HEK293 (cell line): Measurements from ENCODE around the gene FDXR.
A peak's percentile ranks its signal among the peaks of the same experiment; 100 is the strongest.

ENCODE experiments used
- CTCF ChIA-PET: fragments of 350-600 bp; formaldehyde crosslinking; extraction: SDS; loops from one replicate; lab custom pipeline; 2021; ENCODE audit warnings: antibody characterized with exemption; lab: Yijun Ruan, JAX
- POLR2A ChIA-PET: fragments of 300-600 bp; formaldehyde crosslinking; extraction: SDS; loops from one replicate; lab custom pipeline; 2020; ENCODE audit warnings: antibody characterized with exemption, inconsistent platforms; lab: Yijun Ruan, JAX
- H3K27ac ChIP-seq: fragments of 200-500 bp; sonication (Bioruptor generic); 2 replicates; pipeline ENCODE4 v1.5.1; 2014; ENCODE audit warnings: low read depth, low read length, control low read depth, inconsistent platforms; ENCODE audit errors: extremely low read depth
- H3K36me3 ChIP-seq, 2 experiments: fragments of 200-500 bp in 1 of 2; sonication (Bioruptor generic) in 1 of 2; 1 replicate in 1 of 2; 2 replicates in 1 of 2; pipeline ENCODE4 v1.5.1; 2014 to 2017; ENCODE audit warnings: inconsistent platforms in 2 of 2, low read length in 2 of 2; ENCODE audit not compliant: control insufficient read depth in 2 of 2, insufficient read depth in 1 of 2
- H3K4me1 ChIP-seq: fragments of 200-500 bp; sonication (Bioruptor generic); 2 replicates; pipeline ENCODE4 v1.5.1; 2014; ENCODE audit warnings: mild to moderate bottlenecking, low read length, inconsistent platforms; ENCODE audit not compliant: control insufficient read depth, insufficient read depth
- H3K4me3 ChIP-seq: 2 replicates; pipeline ENCODE4 v1.5.1; 2011; ENCODE audit warnings: low read depth, mild to moderate bottlenecking, control low read depth, low read length, moderate library complexity
- H3K9me3 ChIP-seq: fragments of 200-500 bp; sonication (Bioruptor generic); 2 replicates; pipeline ENCODE4 v1.5.1; 2014; ENCODE audit warnings: low read depth, low read length, inconsistent platforms; ENCODE audit not compliant: control insufficient read depth, insufficient read depth
- FEZF1 ChIP-seq: fragments of 450-650 bp; formaldehyde crosslinking; IDR thresholded peaks from 2 replicates; pipeline ENCODE4 v1.5.1; 2016; ENCODE audit warnings: missing biosample characterization, missing genetic modification characterization
- GLIS1 ChIP-seq: fragments of 450-650 bp; formaldehyde crosslinking; IDR thresholded peaks from 2 replicates; pipeline ENCODE4 v1.5.1; 2016; ENCODE audit warnings: missing biosample characterization, missing genetic modification characterization
- HIC1 ChIP-seq: fragments of 450-650 bp; formaldehyde crosslinking; IDR thresholded peaks from 2 replicates; pipeline ENCODE4 v1.5.1; 2016; ENCODE audit warnings: missing biosample characterization, missing genetic modification characterization
- KLF10 ChIP-seq: fragments of 450-650 bp; IDR thresholded peaks from 2 replicates; pipeline ENCODE4 v1.5.1; 2018; ENCODE audit warnings: missing biosample characterization, mild to moderate bottlenecking, missing genetic modification characterization
- KLF8 ChIP-seq: fragments of 450-650 bp; formaldehyde crosslinking; IDR thresholded peaks from 2 replicates; pipeline ENCODE4 v1.5.1; 2016; ENCODE audit warnings: missing biosample characterization, missing genetic modification characterization
- KLF9 ChIP-seq: fragments of 450-650 bp; formaldehyde crosslinking; IDR thresholded peaks from 2 replicates; pipeline ENCODE4 v1.5.1; 2016; ENCODE audit warnings: missing biosample characterization, missing genetic modification characterization, low read depth
- REST ChIP-seq: fragments of 450-650 bp; formaldehyde crosslinking; IDR thresholded peaks from 2 replicates; pipeline ENCODE4 v1.5.1; 2016; ENCODE audit warnings: missing biosample characterization, missing genetic modification characterization
- SP2 ChIP-seq: fragments of 450-650 bp; formaldehyde crosslinking; IDR thresholded peaks from 2 replicates; pipeline ENCODE4 v1.5.1; 2016; ENCODE audit warnings: missing biosample characterization, missing genetic modification characterization
- SP3 ChIP-seq: fragments of 450-650 bp; formaldehyde crosslinking; IDR thresholded peaks from 2 replicates; pipeline ENCODE4 v1.5.1; 2016; ENCODE audit warnings: missing biosample characterization, missing genetic modification characterization
- WT1 ChIP-seq: fragments of 450-650 bp; formaldehyde crosslinking; IDR thresholded peaks from 2 replicates; pipeline ENCODE4 v1.5.1; 2016; ENCODE audit warnings: missing biosample characterization, missing genetic modification characterization
- ZBTB1 ChIP-seq: fragments of 450-650 bp; formaldehyde crosslinking; IDR thresholded peaks from 2 replicates; pipeline ENCODE4 v1.5.1; 2016; ENCODE audit warnings: missing biosample characterization, missing genetic modification characterization
- ZBTB20 ChIP-seq: fragments of 450-650 bp; formaldehyde crosslinking; IDR thresholded peaks from 2 replicates; pipeline ENCODE4 v1.5.1; 2016; ENCODE audit warnings: missing biosample characterization, missing genetic modification characterization
- ZBTB21 ChIP-seq: fragments of 450-650 bp; formaldehyde crosslinking; IDR thresholded peaks from 2 replicates; pipeline ENCODE4 v1.5.1; 2017; ENCODE audit warnings: missing biosample characterization, missing genetic modification characterization
- ZBTB48 ChIP-seq: fragments of 450-650 bp; formaldehyde crosslinking; IDR thresholded peaks from 2 replicates; pipeline ENCODE4 v1.5.1; 2016; ENCODE audit warnings: missing biosample characterization, missing genetic modification characterization
- ZBTB7A ChIP-seq: fragments of 450-650 bp; formaldehyde crosslinking; IDR thresholded peaks from 2 replicates; pipeline ENCODE4 v1.5.1; 2016; ENCODE audit warnings: low read depth, missing biosample characterization, missing genetic modification characterization
- ZNF132 ChIP-seq: fragments of 450-650 bp; formaldehyde crosslinking; IDR thresholded peaks from 2 replicates; pipeline ENCODE4 v1.5.1; 2017; ENCODE audit warnings: missing biosample characterization, missing genetic modification characterization, borderline replicate concordance
- ZNF140 ChIP-seq: fragments of 450-650 bp; formaldehyde crosslinking; IDR thresholded peaks from 2 replicates; pipeline ENCODE4 v1.5.1; 2016; ENCODE audit warnings: missing biosample characterization, missing genetic modification characterization
- ZNF24 ChIP-seq: fragments of 450-650 bp; formaldehyde crosslinking; IDR thresholded peaks from 2 replicates; pipeline ENCODE4 v1.5.1; 2016; ENCODE audit warnings: missing biosample characterization, missing genetic modification characterization
- ZNF335 ChIP-seq: fragments of 450-650 bp; formaldehyde crosslinking; conservative IDR thresholded peaks from 2 replicates; pipeline ENCODE4 v1.5.1; 2016; ENCODE audit warnings: missing biosample characterization, missing genetic modification characterization
- ZNF341 ChIP-seq: fragments of 450-650 bp; formaldehyde crosslinking; IDR thresholded peaks from 2 replicates; pipeline ENCODE4; 2016; ENCODE audit warnings: low read depth, missing biosample characterization, missing genetic modification characterization
- ZNF366 ChIP-seq: fragments of 450-650 bp; formaldehyde crosslinking; conservative IDR thresholded peaks from 2 replicates; pipeline ENCODE4 v1.5.1; 2016; ENCODE audit warnings: missing biosample characterization, missing genetic modification characterization
- ZNF37A ChIP-seq: fragments of 450-650 bp; IDR thresholded peaks from 2 replicates; pipeline ENCODE4 v1.5.1; 2018; ENCODE audit warnings: missing biosample characterization, missing genetic modification characterization
- ZNF394 ChIP-seq: fragments of 450-650 bp; formaldehyde crosslinking; IDR thresholded peaks from 2 replicates; pipeline ENCODE4 v1.5.1; 2016; ENCODE audit warnings: missing biosample characterization, missing genetic modification characterization, mild to moderate bottlenecking, moderate library complexity, borderline replicate concordance
- ZNF404 ChIP-seq: fragments of 450-650 bp; formaldehyde crosslinking; IDR thresholded peaks from 2 replicates; pipeline ENCODE4 v1.5.1; 2017; ENCODE audit warnings: missing biosample characterization, missing genetic modification characterization
- ZNF629 ChIP-seq: fragments of 450-650 bp; formaldehyde crosslinking; IDR thresholded peaks from 2 replicates; pipeline ENCODE4 v1.5.1; 2017; ENCODE audit warnings: missing biosample characterization, missing genetic modification characterization
- ZNF660 ChIP-seq: fragments of 450-650 bp; IDR thresholded peaks from 2 replicates; pipeline ENCODE4 v1.5.1; 2018; ENCODE audit warnings: missing biosample characterization, mild to moderate bottlenecking, missing genetic modification characterization
- ZNF76 ChIP-seq: fragments of 450-650 bp; formaldehyde crosslinking; IDR thresholded peaks from 2 replicates; pipeline ENCODE4; 2016; ENCODE audit warnings: low read depth, missing biosample characterization, missing genetic modification characterization, borderline replicate concordance

FDXR gene

GRCh38 chr17:74873874-74874614, 1.2 kb upstream of the FDXR start:
- H3K27ac ChIP-seq: peak overlapping the region; percentile 62; the same call in 1 of the 2 replicates
- H3K36me3 ChIP-seq: peaks cover 0 to 21% of the 10 kb centered on the region in 2 experiments; a peak in 1 of 3 replicates
- TF ChIP-seq ZNF660 (tag by site-specific recombination) (no peak), SP2 (tag by site-specific recombination) (peak; percentile 34; the same call in 1 of the 2 replicates), ZNF132 (tag by site-specific recombination) (no peak), ZNF335 (tag by site-specific recombination) (peak; percentile 96), ZNF341 (tag by site-specific recombination) (peak; percentile 59), HIC1 (tag by site-specific recombination) (no peak), ZBTB1 (tag by site-specific recombination) (no peak), ZNF394 (tag by site-specific recombination) (peak; percentile 37; the same call in 1 of the 2 replicates)
- H3K9me3 ChIP-seq: no peaks in the 10 kb centered on the region
- H3K4me3 ChIP-seq: peak overlapping the region; percentile 67
- ChIA-PET CTCF (interaction anchor here (0.6 to 7.4 kb wide), 8 partner anchors 9 to 886 kb away, joined by 3 to 83 read pairs (median 6); partner anchors contain the start of gene GRIN2C), POLR2A (interaction anchor here (0.6 to 3.3 kb wide), 21 partner anchors 8 to 642 kb away, joined by 3 to 49 read pairs (median 12); partner anchors contain the start of genes HID1, MRPL58, NAT9 and NUP85)
- H3K4me1 ChIP-seq: peaks cover 10% of the 10 kb centered on the region

- Histone ChIP-seq H3K4me3 (peak overlapping the region; percentile 83), H3K4me1 (peaks cover 10% of the 10 kb centered on the region), H3K27ac (peak overlapping the region; percentile 62; the same call in 1 of the 2 replicates), H3K9me3 (no peaks in the 10 kb centered on the region), H3K36me3 (peaks cover 0 to 28% of the 10 kb centered on the region in 2 experiments; a peak in 1 of 3 replicates)
- ChIA-PET CTCF (interaction anchor here (0.6 to 7.4 kb wide), 9 partner anchors 8 to 887 kb away, joined by 3 to 83 read pairs (median 6); partner anchors contain the start of genes GRIN2C and OTOP2), POLR2A (interaction anchor here (0.6 to 3.3 kb wide), 78 partner anchors 8 to 907 kb away, joined by 3 to 49 read pairs (median 4); partner anchors contain the start of genes CDR2L, GRB2, HID1 and JPT1)
- TF ChIP-seq KLF8 (tag by site-specific recombination) (peak; percentile 90), ZBTB20 (tag by site-specific recombination) (peak; percentile 64), ZNF37A (tag by site-specific recombination) (no peak), ZBTB48 (tag by site-specific recombination) (0 out of 2 replicates have a peak, but pooled peaks have one; percentile 28), ZNF24 (tag by site-specific recombination) (0 out of 2 replicates have a peak, but pooled peaks have one; percentile 32), SP3 (peak; percentile 98), ZNF76 (peak; percentile 83; the same call in 1 of the 2 replicates), ZNF366 (tag by site-specific recombination) (peak; percentile 57), GLIS1 (tag by site-specific recombination) (no peak; the same call in 1 of the 2 replicates), KLF9 (tag by site-specific recombination) (peak; percentile 28; the same call in 1 of the 2 replicates), ZNF404 (tag by site-specific recombination) (no peak), KLF10 (peak; percentile 99), FEZF1 (peak; percentile 93), ZBTB21 (tag by site-specific recombination) (peak; percentile 2; the same call in 1 of the 2 replicates), ZNF629 (peak; percentile 78), ZBTB7A (0 out of 2 replicates have a peak, but pooled peaks have one; percentile 29), SP2 (tag by site-specific recombination) (peak; percentile 94), WT1 (peak; percentile 44; the same call in 1 of the 2 replicates), ZNF140 (tag by site-specific recombination) (no peak), REST (tag by site-specific recombination) (peak; percentile 84)
These were observed 461 bp upstream of the FDXR start for GRCh38 chr17:74873037-74873873.
